SK-N-SH (cell line): ENCODE data around the gene MACROD2.

Source experiments
- CTCF ChIP-seq: fragments of 200-600 bp; sonication (generic); IDR thresholded peaks from 2 replicates; pipeline ENCODE4 v1.6.1; 2017; ENCODE audit warnings: antibody characterized with exemption, mild to moderate bottlenecking, moderate library complexity
- ELF1 ChIP-seq: IDR thresholded peaks from 2 replicates; pipeline ENCODE4 v1.4.0; 2012
- EZH2phosphoT487 ChIP-seq: fragments of 200-600 bp; sonication (generic); IDR thresholded peaks from 2 replicates; pipeline ENCODE4 v1.6.1; 2017; ENCODE audit warnings: low read depth, mixed run types, mild to moderate bottlenecking, antibody characterized with exemption, moderate library complexity, borderline replicate concordance
- FOXJ3 ChIP-seq: sonication (generic); formaldehyde crosslinking; IDR thresholded peaks from 2 replicates; pipeline ENCODE4 v1.5.1; 2020; ENCODE audit warnings: mild to moderate bottlenecking, missing genetic modification reagents
- FOXM1 ChIP-seq: IDR thresholded peaks from 2 replicates; pipeline ENCODE4 v1.4.0; 2012; ENCODE audit warnings: low read depth, mild to moderate bottlenecking
- JUND ChIP-seq: IDR thresholded peaks from 2 replicates; pipeline ENCODE4 v1.4.0; 2012
- POLR2AphosphoS5 ChIP-seq: IDR thresholded peaks from 2 replicates; pipeline ENCODE4 v1.6.1; 2012; ENCODE audit warnings: low read depth, low read length
- REST ChIP-seq: IDR thresholded peaks from 2 replicates; pipeline ENCODE4 v1.6.1; 2012; ENCODE audit warnings: mild to moderate bottlenecking, low read depth, low read length, moderate library complexity
- RFX5 ChIP-seq: IDR thresholded peaks from 2 replicates; pipeline ENCODE4 v1.6.1; 2012; ENCODE audit warnings: mild to moderate bottlenecking, improper control_type of control experiment, low read length
- SIN3A ChIP-seq: IDR thresholded peaks from 2 replicates; pipeline ENCODE4 v1.6.1; 2012; ENCODE audit warnings: low read depth, mild to moderate bottlenecking, low read length, moderate library complexity, borderline replicate concordance
- USF2 ChIP-seq: fragments of 150-350 bp; IDR thresholded peaks from 2 replicates; pipeline ENCODE4 v1.6.1; 2017; ENCODE audit warnings: antibody characterized with exemption, low read length, low read depth, borderline replicate concordance
- YY1 ChIP-seq: IDR thresholded peaks from 2 replicates; pipeline ENCODE4 v1.4.0; 2012; ENCODE audit warnings: low read depth, mild to moderate bottlenecking
- ZBTB33 ChIP-seq: IDR thresholded peaks from 2 replicates; pipeline ENCODE4 v1.4.0; 2012; ENCODE audit warnings: low read depth, borderline replicate concordance

GRCh38 chr20:15807271-15807670, 1812.0 kb downstream of the MACROD2 start:
- TF ChIP-seq YY1 (no peak), USF2 (no peak), CTCF (no peak), EZH2phosphoT487 (no peak), JUND (no peak), ZBTB33 (no peak), FOXJ3 (CRISPR knock-in tag) (no peak), RFX5 (no peak), POLR2AphosphoS5 (no peak), ELF1 (no peak), REST (no peak), FOXM1 (no peak), SIN3A (no peak)
